WTC11 (cell line): ENCODE measurements around the gene COPS7A.

Source experiments
- CTCF ChIP-seq: fragments of 200-600 bp; IDR thresholded peaks from 2 replicates; pipeline ENCODE4 v1.8.0; 2022; ENCODE audit warnings: antibody characterized with exemption
- TF ChIP-seq, protein P1 (sequence below): sonication (generic); formaldehyde crosslinking; IDR thresholded peaks from 2 replicates; pipeline ENCODE4 v1.8.0; 2022; ENCODE audit warnings: missing genetic modification reagents

GRCh38 chr12:6770600-6770999 lies 46.8 kb downstream of the COPS7A start:
- TF ChIP-seq, protein P1, sequence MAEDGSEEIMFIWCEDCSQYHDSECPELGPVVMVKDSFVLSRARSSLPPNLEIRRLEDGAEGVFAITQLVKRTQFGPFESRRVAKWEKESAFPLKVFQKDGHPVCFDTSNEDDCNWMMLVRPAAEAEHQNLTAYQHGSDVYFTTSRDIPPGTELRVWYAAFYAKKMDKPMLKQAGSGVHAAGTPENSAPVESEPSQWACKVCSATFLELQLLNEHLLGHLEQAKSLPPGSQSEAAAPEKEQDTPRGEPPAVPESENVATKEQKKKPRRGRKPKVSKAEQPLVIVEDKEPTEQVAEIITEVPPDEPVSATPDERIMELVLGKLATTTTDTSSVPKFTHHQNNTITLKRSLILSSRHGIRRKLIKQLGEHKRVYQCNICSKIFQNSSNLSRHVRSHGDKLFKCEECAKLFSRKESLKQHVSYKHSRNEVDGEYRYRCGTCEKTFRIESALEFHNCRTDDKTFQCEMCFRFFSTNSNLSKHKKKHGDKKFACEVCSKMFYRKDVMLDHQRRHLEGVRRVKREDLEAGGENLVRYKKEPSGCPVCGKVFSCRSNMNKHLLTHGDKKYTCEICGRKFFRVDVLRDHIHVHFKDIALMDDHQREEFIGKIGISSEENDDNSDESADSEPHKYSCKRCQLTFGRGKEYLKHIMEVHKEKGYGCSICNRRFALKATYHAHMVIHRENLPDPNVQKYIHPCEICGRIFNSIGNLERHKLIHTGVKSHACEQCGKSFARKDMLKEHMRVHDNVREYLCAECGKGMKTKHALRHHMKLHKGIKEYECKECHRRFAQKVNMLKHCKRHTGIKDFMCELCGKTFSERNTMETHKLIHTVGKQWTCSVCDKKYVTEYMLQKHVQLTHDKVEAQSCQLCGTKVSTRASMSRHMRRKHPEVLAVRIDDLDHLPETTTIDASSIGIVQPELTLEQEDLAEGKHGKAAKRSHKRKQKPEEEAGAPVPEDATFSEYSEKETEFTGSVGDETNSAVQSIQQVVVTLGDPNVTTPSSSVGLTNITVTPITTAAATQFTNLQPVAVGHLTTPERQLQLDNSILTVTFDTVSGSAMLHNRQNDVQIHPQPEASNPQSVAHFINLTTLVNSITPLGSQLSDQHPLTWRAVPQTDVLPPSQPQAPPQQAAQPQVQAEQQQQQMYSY (CRISPR knock-in tag), result no peak
- TF ChIP-seq CTCF, result no peak
